OCI-M1 (cell line): Measurements from ENCODE around the gene TRIM66.

Experiments used
- DNase-seq: peaks from one replicate; lab custom pipeline; 2025; lab: John Stamatoyannopoulos, UW

The TRIM66 gene

GRCh38 chr11:8682303-8683114 is at the start of gene TRIM66, which contains the start of gene RPL27A:
Gene TRIM66 (minus strand): TSS chr11:8682665. CDS start chr11:8672274, 10,391 bp downstream.
Gene RPL27A (plus strand): TSS chr11:8682792. CDS start chr11:8682814, 22 bp downstream.
- peak; percentile 97 for DNase-seq

- no peak for DNase-seq
These were observed 49.3 kb upstream of the TRIM66 start for GRCh38 chr11:8731647-8732323.

DNA sequence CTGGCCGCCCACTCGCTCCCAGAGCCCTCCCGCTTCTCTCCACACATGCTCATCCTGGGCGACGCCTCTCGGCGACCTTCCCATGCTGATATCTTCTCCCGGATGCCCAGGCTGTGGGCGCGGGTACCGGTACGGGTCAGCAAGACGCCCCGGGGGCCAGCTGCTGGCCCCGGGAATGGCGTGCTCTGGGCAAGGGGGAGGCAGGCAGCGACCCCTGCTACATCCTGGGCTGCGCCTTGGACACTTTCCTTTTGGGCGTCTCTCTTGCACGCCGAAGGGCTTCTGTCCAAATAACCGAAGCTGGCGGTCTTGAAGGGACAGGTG is 48.2 kb upstream of the TRIM66 start:
- DNase-seq = no peak

- no peak for DNase-seq
These were observed 47.6 kb upstream of the TRIM66 start for GRCh38 chr11:8729837-8730696.

DNA sequence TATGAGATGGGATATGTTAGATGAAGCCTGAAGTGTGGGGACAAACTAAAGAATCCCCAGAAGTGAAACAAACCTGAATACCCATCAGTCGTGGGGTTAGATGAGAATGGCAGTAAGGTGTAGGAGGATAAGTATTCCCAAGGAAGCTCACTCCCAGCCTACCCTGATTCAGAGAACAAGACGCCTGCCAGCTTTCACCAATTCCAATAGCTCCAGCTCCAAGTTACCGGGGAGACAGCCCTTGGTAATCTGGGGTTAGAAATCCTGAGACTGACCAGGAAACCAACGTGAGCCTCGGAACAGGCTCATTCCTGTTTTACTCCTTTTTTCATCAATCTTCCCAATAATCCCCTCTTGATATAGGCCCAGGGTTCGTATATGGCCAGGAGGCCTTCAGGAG is 46.6 kb upstream of the TRIM66 start:
- DNase-seq = no peak

GRCh38 chr11:8728563-8728962 is 46.1 kb upstream of the TRIM66 start:
- peak; percentile 56 for DNase-seq

DNA sequence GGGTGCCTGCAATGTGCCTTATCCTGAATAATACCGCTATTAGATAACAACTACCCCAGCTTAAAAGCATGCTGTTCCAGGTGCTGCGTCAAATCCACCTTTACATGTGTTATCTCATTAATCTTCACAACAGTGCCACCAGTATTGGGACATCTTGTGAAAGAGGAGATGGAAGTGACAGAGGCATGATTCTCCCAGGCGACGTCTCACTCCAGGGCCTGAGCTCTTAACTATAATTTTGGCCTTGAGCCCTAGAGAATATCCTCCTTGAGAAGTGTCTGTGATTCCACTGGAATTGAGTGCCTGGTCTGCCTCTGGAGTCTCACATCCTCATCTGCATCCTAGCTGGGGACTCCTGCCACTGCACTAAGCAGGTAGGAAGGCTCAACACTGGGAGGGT is 43.9 kb upstream of the TRIM66 start:
- no peak for DNase-seq

GRCh38 chr11:8724682-8725081 is 42.2 kb upstream of the TRIM66 start:
- no peak for DNase-seq

DNA sequence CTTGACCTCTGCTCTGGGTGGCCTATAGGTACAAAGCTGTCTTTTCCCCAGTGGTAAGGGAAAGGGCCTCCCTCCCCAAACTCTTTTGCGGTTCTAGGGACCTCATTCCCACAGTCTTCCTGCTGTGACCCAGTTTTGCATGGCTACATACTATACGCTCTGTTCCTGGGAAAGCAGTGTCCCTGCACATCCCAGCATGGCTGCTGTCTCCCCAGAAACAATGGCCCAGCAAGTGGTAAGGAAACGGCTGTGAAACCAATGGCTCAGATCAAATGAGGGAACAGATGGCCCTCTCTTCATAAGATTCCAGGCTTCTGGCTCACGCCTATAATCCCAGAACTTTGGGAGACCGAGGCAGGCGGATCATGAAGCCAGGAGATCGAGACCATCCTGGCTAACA is 41.2 kb upstream of the TRIM66 start:
- no peak for DNase-seq

DNA sequence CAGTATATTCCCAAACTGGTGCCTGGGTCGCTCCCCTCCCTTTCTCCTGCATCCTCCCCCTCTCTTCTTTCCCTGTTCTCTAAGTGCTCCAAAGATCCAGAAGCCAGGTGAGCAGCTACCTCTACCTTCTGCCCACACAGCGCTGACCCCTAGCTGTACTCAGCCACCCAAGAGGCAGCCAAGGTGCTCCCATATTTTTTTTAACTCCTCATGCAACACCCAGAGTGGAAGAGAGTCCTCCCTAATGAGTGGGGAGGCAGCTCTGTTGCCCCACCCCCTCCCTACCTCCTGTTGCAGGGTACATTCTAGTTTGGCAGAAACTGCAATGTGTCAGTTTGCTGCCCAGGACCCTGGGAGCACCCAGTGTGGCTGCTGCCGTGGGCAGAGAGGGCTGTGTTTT is 40.3 kb upstream of the TRIM66 start:
- no peak for DNase-seq

- no peak for DNase-seq
These were observed 39.4 kb upstream of the TRIM66 start for GRCh38 chr11:8721609-8722500.

- no peak for DNase-seq
These were observed 38.6 kb upstream of the TRIM66 start for GRCh38 chr11:8720868-8721608.

DNA sequence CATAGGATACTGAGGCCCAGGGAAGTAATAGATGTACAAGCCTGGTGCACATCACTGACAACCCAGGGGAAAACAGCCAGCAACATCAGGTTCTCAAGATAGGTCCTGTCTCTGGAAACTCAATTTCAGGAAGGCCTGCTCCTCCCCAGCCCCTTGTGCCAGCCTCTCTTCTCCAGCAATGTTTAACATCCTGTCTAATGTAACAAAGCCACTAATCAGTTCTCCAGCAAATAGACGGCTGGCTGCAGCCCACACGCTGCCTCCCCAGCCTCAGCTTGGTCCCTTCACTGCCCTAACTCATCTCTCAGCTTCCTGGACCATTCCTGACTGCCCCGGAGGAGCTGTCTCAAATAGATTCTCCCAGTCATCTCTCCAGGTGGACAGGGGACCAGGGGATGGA is 37.9 kb upstream of the TRIM66 start:
- DNase-seq = no peak

GRCh38 chr11:8719721-8720120 is 37.3 kb upstream of the TRIM66 start:
- DNase-seq = no peak

- no peak for DNase-seq
These were observed 36.8 kb upstream of the TRIM66 start for GRCh38 chr11:8719211-8719649.

GRCh38 chr11:8717876-8718753 is 35.6 kb upstream of the TRIM66 start:
- peak; percentile 9 for DNase-seq

- DNase-seq = no peak
These were observed 35.0 kb upstream of the TRIM66 start for GRCh38 chr11:8717544-8717875.

DNA sequence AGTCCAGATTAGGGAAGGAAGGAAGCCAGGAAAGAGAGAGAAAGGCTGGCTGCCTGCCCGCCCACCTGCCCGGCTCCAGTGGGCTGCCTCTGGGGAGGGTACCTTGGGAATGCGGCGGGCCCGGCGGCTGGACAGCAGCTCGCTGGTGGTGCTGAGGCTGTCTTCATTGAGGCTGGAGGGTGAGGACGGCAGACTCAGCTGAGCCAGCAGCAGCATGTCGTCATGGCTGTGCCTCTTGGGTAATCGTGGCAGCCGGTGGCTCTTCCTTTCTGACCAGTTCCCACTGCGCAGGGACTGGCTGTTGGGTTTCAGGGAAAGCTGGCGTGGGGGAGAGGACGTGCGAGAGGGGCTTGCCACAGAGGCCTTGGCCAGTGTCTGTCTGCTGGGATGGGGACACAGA is 33.0 kb upstream of the TRIM66 start:
- no peak for DNase-seq

GRCh38 chr11:8714622-8715225 is 32.3 kb upstream of the TRIM66 start:
- DNase-seq = no peak
